SIG-M5 treated with dmso at 0.1 percent for 504 hours (cell line): ENCODE measurements around the gene WBP2NL.
A peak's percentile ranks its signal among the peaks of the same experiment; 100 is the strongest.

Experiments
- DNase-seq: peaks from one replicate; lab custom pipeline; 2025; ENCODE audit not compliant: unreplicated experiment; lab: John Stamatoyannopoulos, UW

Gene WBP2NL

DNA sequence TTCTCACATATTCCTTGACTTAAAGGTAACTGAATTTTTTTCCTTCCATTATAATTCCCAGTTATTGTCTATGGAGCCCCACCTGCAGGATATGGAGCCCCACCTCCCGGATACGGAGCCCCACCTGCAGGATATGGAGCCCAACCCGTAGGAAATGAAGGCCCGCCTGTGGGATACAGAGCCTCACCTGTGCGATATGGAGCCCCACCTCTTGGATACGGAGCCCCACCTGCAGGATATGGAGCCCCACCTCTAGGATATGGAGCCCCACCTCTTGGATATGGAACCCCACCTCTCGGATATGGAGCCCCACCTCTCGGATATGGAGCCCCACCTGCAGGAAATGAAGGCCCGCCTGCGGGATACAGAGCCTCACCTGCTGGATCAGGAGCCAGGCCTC is 28.1 kb downstream of the WBP2NL start:
- DNase-seq = no peak

DNA sequence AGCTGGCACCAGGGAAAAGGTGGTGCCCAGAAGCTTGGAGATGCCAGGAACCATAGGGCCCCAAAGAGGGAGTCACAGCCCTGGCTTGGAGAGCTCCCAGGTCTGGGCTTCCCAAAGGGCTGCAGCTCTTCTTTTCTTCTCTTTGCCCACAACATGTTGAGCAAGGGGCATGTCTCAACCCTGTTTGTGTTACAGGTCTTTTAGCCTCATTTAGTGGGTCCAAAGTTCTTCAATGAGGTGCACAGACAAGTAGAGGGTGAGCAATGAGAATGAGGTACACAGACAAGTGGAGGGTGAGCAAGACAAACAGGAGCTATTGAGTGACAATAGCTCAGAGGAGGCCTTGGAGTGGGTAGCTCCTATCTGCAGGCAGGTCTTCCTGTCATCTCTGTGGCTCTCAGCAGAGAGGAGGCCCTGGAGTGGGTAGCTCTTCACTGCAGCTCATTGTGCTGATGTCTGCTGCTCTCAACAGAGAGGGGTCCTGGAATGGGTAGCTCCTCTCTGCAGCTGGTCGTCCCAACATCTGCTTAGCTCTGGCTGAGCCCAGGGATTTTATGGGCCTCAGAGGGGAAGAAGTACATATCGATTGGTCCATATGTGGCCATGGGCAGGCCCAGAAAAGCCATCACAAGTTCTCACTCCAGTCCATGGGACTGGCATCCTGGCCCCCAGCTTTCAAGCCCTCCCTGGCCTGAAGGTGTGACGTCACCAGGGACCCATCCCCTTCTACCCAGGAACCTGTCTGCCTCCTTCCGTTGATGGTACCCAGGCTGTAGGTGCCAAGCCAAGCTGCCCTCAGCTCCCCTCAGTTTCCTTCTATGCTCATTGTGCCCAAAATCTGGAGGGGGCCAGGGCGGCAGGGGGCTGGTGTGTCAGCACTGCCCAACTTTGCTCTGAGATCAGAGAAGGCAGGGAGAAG is 34.9 kb downstream of the WBP2NL start:
- no peak for DNase-seq

DNA sequence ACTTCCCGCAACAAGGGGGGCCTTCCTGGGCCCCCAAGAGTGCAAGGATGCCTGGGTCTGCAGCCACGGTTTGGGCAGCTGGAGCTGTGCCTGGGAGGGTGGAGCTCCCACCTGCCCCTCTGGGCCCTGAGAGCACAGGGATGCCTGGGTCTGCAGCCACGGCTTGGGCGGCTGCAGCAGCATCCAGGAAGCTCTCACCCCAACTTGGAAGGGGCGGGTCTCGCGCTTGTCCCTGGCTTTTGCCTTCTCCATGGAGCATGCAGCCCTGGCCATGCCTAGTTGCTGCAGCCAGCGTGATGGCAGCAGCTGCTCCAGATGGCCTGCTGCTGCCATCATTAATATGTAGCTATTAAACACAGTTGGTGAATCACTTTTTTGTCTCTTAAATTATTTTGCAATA is 36.7 kb downstream of the WBP2NL start:
- no peak for DNase-seq

DNA sequence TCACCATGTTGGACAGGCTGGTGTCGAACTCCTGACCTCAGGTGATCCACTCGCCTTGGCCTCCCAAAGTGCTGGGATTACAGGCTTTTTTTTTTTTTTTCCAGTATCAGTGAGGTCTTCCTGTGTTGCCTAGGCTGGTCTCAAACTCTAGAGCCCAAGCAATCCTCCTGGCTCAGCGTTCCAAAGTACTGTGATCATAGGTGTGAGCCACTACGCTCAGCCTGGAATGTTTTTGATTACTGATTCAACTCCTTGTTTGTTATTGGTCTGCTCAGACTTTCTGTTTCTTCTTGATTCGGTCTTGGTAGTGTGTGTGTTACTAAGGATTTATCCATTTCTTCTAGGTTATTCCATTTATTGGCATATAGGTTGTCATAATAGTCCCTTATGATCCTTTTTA is 40.7 kb downstream of the WBP2NL start:
- no peak for DNase-seq

DNA sequence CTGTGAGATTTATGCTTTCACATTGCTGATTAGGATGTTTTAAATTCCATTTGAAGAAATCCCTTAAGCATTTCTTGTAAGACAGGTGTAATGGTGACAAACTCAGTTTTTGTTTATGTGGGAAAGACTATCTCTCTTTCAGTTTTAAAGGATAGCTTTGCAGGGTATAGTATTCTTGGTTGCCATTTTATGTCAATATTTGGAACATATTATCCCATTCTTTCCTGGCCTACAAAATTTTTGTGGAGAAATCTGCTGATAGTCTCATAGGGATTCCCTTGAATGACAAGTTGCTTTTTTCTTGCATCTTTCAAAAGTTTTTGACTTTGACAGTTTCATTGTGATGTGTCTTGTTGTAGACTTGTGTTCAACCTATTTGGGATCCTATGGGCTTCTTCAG is 43.2 kb downstream of the WBP2NL start:
- DNase-seq = no peak

DNA sequence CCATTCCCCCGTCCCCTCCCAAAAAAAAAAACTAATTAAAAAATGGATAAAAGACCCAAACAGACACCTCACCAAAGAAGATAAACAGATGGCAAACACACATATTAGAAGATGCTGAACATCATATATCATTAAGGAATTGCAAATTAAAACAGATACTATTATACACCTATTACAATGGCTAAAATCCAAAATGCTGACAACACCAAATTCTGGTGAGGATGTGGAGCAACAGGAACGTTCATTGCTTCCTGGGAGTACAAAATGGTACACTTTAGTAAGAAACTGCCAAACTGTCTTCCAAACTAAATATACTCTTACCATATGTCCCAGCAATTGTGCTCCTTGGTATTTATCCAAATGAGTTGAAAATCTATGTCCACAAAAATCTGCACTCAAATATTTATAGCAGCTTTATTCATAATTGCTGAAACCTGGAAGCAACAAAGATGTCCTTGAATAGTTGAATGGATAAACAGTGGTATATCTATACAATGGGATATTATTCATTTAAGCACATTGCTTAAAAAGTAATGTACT is 52.1 kb downstream of the WBP2NL start:
- no peak for DNase-seq

DNA sequence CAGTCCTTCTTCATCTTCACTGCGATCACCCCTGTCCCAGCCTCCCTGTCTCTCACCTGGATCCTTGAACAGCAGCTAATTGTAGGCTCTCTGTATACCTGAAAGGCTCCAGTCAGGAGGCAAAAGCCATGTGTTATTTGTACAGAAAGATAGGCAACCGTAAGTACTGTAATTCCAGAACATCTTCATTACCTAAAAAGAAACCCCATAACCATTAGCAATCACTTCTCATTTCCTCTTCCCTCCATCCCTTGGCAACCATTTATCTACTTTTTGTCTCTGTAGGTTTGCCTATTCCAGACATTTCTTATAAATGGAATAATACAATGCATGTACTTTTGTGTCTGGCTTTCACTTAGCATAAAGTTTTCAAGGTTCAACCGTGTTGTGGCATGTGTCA is 54.2 kb downstream of the WBP2NL start:
- no peak for DNase-seq

DNA sequence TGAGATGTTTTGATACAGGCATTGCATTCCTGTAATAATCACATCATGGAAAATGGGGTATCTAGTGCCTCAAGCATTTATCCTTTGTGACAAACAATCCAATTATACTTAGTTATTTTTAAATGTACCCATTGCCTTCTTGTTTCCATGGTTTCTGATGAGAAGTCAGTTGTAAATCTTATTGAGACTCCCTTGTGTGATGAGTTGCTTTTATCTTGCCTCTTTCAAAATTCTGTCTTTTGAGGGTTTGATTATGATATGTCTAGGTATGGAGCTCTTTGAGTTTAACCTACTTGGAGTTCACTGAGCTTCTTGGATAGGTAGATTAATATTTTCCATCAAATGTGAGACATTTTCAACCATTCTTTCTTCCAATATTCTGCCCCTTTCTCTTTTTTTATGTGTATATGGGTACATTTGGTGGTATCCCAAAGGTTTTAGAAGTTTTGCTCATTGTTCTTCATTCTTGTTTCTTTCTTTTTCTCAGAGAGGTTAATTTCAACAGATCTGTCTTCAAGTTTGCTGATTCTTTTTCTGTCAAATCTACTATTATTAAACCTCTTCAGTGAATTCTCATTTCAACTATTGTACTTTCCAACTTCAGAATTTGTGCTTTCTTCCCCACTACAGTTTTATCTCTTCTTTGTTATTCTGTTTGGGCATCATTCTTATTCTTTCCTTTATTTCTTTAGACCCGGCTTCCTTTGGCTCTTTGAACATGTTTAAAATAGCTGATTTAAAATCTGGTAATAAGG is 58.3 kb downstream of the WBP2NL start:
- no peak for DNase-seq

DNA sequence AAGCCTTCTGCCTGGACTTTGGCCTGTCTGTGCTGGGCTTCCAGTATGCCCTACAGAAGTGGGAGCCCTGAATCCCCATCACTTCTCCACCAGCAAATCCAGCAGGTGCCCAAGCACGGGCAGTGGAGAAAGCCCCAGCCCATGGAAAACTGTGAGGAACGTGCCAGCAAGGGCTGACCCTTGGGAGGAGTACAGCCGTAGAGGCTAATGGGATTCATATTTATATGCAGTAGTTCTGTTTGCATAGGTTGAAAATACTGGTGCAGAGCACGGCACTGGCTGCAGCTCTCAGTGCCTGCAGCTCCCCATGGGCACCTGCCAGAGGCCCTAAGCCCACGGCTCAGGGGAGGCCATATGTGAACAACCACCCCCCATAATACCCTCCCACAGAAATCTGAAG is 61.9 kb downstream of the WBP2NL start:
- no peak for DNase-seq

DNA sequence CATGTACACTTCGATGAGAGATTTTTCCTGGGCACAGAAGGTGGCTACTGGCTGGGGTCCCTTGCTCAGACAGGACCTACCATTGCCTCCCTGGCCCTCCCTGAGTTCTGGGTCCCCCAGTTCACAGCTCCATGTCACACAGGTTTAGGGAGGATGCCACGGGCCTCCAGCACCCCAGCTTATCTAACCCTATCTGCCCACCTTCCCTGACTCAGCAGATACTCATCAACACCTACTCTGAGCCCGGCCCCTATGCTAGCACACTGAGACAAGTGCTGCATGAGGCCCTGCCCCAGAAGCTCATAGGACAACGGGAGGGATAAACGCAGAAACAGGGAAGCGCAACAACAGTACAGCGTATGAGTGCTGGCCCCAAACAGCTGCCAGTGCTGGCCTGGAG is 62.5 kb downstream of the WBP2NL start:
- no peak for DNase-seq

DNA sequence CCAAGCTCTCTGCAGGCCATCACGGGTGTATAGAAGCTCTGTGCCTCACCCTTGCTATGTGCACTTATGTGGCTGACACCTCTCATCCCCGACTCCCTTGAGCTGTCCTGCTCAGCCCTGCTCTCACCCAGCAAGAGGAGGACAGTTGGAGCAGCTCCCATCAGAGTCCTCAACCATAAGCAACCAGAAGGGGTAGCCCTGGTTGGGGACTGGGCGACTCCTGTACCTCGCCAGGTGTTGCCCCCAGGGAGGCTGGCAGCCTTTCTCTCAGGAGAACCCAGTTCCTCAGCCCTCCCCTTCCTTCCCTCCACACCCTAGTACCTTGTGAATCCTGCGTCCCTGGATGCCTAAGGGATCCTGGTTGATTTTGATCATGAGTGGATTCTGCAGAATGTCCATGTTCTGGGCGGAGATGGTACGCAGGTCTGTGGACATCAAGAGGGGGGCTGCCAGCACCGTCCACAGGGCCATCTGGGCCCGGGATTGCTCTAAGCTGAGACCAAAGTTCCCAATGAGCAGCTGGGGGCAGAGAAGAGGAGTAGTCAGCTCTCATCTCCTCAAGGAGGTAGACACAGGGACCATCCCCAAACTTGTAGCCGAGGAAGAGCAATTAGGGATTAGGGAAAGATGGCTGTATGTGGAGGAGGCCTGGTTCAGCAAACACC is 64.0 kb downstream of the WBP2NL start:
- no peak for DNase-seq

DNA sequence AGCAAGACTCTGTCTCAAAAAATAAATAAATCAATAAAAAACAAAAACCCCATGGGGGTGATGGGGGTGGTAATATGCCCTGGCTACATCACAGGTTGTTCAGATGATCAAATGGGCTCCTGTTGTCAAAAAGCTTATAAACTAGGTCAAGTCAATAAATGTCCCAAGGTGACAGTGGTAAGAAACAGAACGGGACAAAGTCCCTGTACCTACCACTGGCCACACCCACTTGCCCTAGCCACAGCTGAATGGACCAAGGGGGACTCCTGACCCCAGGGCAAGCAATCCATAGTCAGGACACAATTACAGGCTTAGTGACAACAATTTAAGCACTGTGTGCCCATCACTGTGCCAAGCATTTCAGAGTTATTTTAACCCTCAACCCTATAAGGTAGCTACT is 66.0 kb downstream of the WBP2NL start:
- DNase-seq = no peak

DNA sequence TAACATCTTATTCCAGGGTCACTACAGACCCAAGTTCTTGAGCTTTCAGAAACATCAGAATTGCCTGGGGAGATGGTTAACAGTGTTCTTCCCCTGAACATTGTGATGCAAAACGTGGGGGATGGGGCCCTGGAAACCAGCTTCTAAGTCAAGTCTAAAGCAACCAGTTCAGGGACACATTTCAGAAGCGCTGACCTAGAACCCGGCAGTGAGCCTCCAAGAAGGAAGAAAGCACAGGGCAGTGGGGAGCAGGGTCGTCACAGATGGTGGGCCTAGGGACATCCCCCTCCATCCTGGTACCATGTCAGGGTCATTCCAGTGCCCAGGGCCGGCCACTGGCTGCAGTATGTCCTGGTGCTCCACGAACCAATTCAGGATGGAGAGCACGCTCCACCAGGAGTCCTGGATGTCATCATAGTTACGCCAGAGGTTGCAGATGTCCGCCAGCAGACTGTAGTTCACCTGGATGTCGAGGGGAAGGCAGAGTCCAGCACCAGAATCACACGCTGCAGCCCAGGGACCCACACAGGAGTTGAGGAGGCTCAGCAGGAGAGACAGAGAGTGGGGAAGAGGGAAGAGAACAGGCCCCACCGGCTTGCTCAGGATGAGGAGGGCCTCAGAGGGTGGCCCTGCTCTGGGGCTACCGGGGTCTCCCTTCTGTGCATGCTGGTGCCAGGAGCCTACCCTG is 67.0 kb downstream of the WBP2NL start:
- no peak for DNase-seq

DNA sequence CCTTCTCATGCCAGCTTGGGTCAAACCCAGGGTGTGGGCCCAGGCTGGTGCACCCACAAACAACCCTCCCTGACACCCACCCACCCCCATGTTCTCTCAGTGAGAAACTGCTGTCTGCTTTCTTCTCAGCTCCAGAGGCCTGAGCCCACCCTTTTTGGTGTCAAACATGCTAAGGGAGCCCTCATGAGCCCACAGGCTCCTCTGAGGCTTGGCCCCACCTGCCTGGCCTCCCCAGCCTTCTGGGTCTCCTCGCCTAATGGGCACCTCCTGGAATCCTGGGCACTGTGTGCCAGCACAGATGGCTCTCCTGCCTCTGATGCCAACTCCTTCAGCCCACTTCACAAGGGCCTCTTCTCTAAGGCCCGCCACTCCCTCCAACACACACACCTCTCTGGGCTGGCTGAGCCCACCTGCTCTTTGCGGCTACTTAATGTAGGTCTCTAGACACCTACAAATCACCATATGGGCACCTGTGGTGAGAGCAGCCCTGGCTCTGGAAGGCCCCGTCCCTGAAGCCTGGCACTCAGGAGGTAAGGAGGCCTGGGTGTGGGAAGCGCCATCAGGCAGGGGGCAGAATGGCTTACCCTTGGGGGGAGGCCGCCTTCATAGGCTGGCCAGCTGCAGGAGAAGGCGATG is 67.7 kb downstream of the WBP2NL start:
- DNase-seq = no peak

DNA sequence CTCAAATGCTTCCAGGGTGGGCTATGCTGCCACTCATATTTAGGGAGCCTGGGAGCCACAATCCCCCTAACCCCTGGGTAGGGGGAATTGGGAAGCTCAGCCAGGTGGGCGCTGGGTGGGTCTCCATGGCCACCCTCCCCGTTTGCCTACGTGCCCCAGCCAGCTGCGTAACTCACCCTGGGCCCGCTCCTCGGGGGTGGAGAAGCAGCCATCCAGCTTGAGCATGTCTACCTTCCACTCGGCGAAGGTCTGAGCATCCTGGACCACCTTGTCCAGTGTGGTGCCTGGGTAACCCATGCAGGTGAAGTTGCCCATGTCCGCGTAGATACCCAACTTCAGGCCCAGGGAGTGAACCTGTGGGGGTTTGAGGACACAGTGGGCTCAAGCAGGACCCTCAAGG is 68.3 kb downstream of the WBP2NL start:
- no peak for DNase-seq

DNA sequence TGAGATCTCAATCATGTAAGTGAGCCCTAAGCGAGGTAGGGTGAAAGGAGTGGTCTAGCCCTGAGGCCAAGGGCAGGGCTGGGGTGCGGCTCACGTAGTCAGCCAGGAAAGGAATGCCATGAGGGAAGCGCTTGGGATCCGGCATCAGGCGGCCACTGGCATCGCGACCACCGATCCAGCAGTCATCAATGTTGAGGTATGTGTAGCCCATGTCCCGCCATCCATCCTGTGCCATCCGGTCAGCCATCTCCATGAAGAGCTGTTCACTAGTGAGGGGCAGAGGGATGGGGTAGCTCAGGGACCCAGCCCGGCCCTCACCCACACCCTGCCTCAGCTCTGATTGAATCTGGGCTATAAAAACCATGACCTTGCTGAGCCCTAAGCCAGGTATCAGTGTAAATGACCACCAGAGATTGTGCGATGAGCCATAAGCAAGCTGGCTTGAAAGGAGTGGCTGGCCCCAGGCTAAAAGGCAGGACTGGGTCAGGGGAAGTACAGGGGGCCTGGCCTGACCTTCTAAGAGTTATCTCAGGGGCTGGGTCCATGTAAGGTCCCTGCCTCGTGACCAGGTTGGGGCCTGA is 69.2 kb downstream of the WBP2NL start:
- DNase-seq = no peak

DNA sequence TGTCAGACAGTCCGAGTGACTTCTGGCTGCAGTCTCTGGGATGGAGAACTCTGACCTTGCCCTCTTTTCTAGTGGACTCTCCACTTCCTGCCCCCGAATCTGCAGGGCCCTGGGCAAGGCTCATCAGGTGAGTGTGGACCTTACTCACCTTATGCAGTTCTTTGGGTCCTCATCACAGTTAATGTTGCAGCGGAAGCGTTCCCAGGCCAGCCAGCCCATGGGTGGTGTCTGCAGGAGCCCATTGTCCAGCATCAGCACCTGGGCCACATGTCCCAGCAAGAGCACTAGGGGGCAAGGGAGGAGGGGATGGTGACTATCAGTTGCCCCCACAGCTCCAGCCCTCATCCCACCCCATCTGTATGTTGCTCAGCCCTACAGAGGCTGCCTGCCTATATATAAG is 69.7 kb downstream of the WBP2NL start:
- DNase-seq = no peak

DNA sequence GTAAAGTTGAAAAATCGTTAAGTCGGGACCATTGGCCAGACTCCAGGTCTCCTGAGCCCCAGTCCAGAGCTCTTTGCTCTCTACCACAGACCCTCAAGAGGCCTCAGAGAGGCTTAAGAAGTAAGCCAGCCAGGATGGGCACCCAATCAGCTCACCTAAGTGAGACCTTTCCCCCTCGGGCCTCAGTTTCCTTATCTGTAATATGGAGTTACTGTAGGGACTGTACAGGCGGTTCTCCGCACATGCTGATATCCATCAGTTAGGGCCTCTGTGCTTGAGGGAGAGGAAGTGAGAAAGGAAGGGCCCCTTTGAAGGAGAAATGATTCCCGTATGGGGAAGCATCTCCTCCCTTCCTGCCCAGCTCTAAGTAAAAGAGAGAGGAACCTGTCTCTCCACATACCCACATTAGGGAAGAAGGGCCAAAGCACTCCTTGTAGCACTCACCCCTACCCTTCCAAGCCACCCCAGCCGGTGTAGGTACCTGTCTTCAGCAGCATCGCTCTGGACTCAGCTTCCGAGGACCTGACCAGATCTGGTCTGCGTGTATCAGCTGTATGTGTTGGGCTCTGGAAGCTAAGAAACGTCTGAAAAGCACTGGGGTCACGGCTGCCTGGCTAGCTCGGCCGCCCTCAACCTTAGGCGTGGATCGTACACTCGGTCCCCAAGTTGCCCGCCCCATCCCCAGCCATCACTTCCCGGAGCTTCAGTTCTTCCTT is 71.4 kb downstream of the WBP2NL start:
- peak; percentile 80 for DNase-seq
